NCI-H446 (cell line): ENCODE data around the gene ATAD1.

ENCODE experiments used
- DNase-seq, 2 experiments: peaks; one replicate each; lab custom pipeline; 2025; lab: John Stamatoyannopoulos, UW

ATAD1 gene

DNA sequence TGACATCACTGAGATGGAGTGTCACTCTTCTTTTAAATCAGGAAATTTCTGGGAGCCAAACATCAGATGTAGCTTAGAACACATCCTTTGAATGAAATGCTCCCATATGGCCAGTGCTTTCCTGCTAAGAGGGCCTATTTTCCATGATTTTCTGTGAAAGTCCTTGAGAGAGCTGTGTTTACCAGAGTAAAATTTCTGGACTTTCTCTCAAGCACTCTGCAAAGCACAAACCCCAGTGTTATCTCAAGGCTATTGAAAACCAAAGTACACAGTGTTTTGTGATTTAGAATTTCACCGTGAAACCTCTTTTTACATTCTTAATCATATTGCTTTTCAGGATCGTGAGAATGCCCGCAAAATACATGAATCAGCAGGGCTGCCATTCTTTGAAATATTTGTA is 104.3 kb downstream of the ATAD1 start:
- DNase-seq = no peak

- DNase-seq = no peak
Measured at GRCh38 chr10:87712913-87713616, 105.0 kb downstream of the ATAD1 start.

DNA sequence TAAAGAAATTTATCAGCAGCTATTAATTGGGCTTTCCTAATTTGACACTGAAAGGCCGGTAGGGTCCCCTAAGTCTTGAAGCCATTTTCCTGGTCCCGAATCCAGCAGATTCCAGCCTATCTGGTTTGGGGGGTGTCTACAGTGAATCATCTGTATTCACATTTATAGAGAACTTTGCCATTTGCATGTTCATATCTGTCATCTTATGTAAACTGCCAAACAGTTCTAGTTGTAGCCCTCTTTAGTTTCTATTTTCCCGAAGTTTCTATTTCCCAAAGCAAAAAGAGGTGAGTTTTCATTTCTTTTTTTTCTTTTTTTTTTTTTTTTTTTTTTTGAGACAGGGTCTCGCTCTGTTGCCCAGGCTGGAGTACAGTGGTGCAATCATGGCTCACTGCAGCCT is 110.8 kb downstream of the ATAD1 start:
- DNase-seq = no peak

GRCh38 chr10:87706731-87707130 is 111.3 kb downstream of the ATAD1 start:
- DNase-seq = peak in 1 of 2 experiments; percentile 3

- DNase-seq = no peak
Measured at GRCh38 chr10:87705339-87705738, 112.7 kb downstream of the ATAD1 start.

DNA sequence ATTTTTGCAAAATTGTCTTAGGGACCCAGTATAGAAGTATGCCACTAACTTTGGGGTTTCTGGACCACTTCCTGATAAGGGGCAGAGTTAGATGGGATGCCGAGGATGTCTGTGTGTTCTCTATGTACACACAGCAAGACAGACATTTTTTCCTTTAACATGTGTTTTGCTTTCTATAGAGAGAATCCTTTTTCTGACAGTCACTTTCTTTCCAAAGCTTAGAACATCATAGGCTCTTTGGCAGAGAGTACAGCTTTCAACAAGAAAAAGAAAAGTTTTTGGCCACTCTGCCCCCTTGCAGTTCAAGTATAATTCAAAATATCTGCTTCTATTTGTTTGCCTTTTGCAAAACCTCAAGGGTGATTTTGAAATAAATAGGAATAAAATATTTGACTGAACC is 114.3 kb downstream of the ATAD1 start:
- DNase-seq = no peak

DNA sequence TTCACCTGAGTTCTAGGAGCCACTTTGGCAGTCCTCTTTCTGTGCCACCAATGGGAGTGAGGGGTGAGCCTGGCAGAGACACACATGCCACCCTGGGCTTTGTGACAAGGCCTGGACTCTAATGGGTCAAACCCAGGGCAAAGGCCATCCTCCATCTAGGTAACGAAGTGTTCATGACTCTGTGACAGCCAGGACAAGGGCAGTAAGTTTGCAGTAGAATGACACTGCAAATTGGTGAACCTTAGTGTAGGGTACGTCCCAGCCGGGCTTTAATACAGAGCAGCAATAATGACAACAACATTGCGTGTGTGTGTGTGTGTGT is 115.1 kb downstream of the ATAD1 start:
- no peak for DNase-seq

DNA sequence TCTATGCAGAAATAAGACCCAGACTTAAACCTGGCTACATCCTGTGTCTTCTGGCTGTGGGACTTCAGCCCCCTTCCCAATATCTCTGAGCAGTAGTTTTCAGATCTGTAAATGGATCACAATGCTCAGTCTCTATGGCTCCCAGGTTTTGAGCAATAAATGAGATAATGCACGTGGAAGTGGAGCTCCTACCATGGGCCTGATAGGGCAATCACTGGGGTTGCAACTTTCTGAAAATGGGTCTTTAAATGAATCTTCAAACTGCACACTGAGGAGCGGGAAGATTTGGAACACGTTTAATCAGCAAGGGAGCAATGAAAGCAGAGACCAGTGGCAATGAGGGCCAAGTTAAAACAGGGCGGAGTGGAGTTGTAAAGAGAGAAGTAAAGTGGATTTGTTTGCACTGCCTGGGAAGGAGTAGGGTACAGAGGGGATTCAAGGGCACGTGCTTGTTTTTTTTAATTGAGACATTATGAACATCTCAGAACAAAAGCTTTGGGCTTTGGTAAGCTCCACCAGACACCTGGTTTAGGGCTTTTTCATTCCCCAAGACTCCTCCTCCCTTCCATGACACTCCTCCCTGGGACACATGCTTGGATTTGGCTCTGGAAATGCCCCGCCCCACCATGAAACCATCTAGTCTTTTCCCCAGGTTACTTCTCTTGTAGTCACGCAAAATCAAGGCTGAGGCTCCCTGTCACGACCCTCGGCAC is 115.6 kb downstream of the ATAD1 start:
- no peak for DNase-seq
